K562 (cell line): ENCODE results near the gene MRPL44. TPM values are rescaled to one million over a fixed set of nuclear protein-coding genes. Genes with fewer than 3 reads are reported as not detected.
A peak's percentile ranks its signal among the peaks of the same experiment; 100 is the strongest.

Experiments used
- ATAC-seq: fragments of 200-7000 bp; cut with Tn5 transposase; 3 replicates; pipeline ENCODE4 v1.9.1; 2020; ENCODE audit warnings: moderate library complexity
- BruUV-seq: library from RNA; stranded (reverse); fragments of 400-500 nt; replicated peaks from 2 replicates; lab custom pipeline; 2021; lab: Mats Ljungman, UMichigan
- CTCF ChIA-PET: fragments of 300-600 bp; formaldehyde crosslinking; extraction: SDS; loops from one replicate; lab custom pipeline; 2021; ENCODE audit warnings: low intra/inter-chr PET ratio; lab: Yijun Ruan, JAX
- POLR2A ChIA-PET: fragments of 300-600, 350-650 bp; sonication (Branson Sonifier 250); formaldehyde crosslinking; extraction: SDS; loops from one replicate; lab custom pipeline; 2021; ENCODE audit warnings: antibody characterized with exemption, inconsistent platforms; lab: Yijun Ruan, JAX
- DNase-seq, 4 experiments: peaks; one replicate each; pipeline versions ENCODE4 v3.0.0 to v3.0.0-alpha.2; 2011 to 2018; ENCODE audit warnings: low spot score in 3 of 4, mixed read lengths in 3 of 4; ENCODE audit errors: extremely low read depth in 1 of 4
- FAIRE-seq: peaks from 2 replicates; lab custom pipeline; 2011; peaks lifted over from hg19 to GRCh38; lab: Jason Lieb, UNC
- H2AFZ ChIP-seq: 2 replicates; pipeline ENCODE4 v1.6.0; 2011; ENCODE audit warnings: low read depth, low read length, control low read depth, inconsistent platforms
- H3K27ac ChIP-seq: fragments of 200-600 bp; 3 replicates; pipeline ENCODE4 v1.8.0; 2011; ENCODE audit warnings: low read depth, mild to moderate bottlenecking, control low read depth, inconsistent platforms, low read length, moderate library complexity, mixed read lengths; ENCODE audit errors: extremely low read depth
- H3K27me3 ChIP-seq, 2 experiments: fragments of 300-600 bp in 1 of 2; 2 replicates in 1 of 2; 3 replicates in 1 of 2; pipeline versions ENCODE4 v1.6.0 to v1.8.0; 2011; ENCODE audit warnings: inconsistent platforms in 2 of 2, low read length in 2 of 2, mild to moderate bottlenecking in 1 of 2, mixed read lengths in 1 of 2, moderate library complexity in 1 of 2; ENCODE audit not compliant: control insufficient read depth in 2 of 2, insufficient read depth in 2 of 2
- H3K36me3 ChIP-seq: fragments of 300-600 bp; 3 replicates; pipeline ENCODE4 v1.8.0; 2011; ENCODE audit warnings: mild to moderate bottlenecking, low read length, inconsistent platforms; ENCODE audit not compliant: control insufficient read depth, insufficient read depth
- H3K4me1 ChIP-seq, 2 experiments: fragments of 200-600 bp in 1 of 2; replicated peaks in 1 of 2; 2 replicates in 1 of 2; 3 replicates in 1 of 2; pipeline versions ENCODE4 v1.5.1 to v1.8.0; 2011; ENCODE audit warnings: inconsistent platforms in 2 of 2, low read length in 2 of 2, mild to moderate bottlenecking in 1 of 2, mixed read lengths in 1 of 2, moderate library complexity in 1 of 2; ENCODE audit not compliant: control insufficient read depth in 2 of 2, insufficient read depth in 2 of 2
- H3K4me2 ChIP-seq: 2 replicates; pipeline ENCODE4 v1.6.1; 2011; ENCODE audit warnings: low read length, control low read depth, inconsistent platforms, mixed read lengths; ENCODE audit not compliant: insufficient read depth
- H3K4me3 ChIP-seq: fragments of 200-600 bp; sonication (generic), shearing (Covaris generic); 2 replicates; pipeline ENCODE4 v1.5.1; 2016; ENCODE audit warnings: control low read depth, inconsistent platforms
- H3K79me2 ChIP-seq: fragments of 200-600 bp; 3 replicates; pipeline ENCODE4 v1.8.0; 2011; ENCODE audit warnings: low read length, inconsistent platforms; ENCODE audit not compliant: control insufficient read depth, insufficient read depth
- H3K9ac ChIP-seq, 2 experiments: 2 replicates each; pipeline versions ENCODE4 v1.6.0 to v1.6.1; 2011; ENCODE audit warnings: low read depth in 2 of 2, low read length in 2 of 2, control low read depth in 1 of 2, inconsistent platforms in 1 of 2, mild to moderate bottlenecking in 1 of 2, mixed read lengths in 1 of 2; ENCODE audit not compliant: insufficient read depth in 1 of 2
- H3K9me1 ChIP-seq: one replicate; pipeline ENCODE4 v1.6.0; 2011; ENCODE audit warnings: inconsistent platforms, mild to moderate bottlenecking, low read length, moderate library complexity; ENCODE audit not compliant: control insufficient read depth, insufficient read depth
- H3K9me3 ChIP-seq: replicated peaks from 2 replicates; pipeline ENCODE4 v1.5.1; 2011; ENCODE audit warnings: low read depth, low read length, inconsistent platforms; ENCODE audit not compliant: control insufficient read depth, insufficient read depth
- H4K20me1 ChIP-seq: replicated peaks from 2 replicates; pipeline ENCODE4 v1.6.1; 2011; ENCODE audit warnings: low read length, inconsistent platforms, mixed read lengths; ENCODE audit not compliant: control insufficient read depth, insufficient read depth
- CBX5 ChIP-seq: IDR thresholded peaks from 2 replicates; pipeline ENCODE4 v1.6.1; 2014; ENCODE audit warnings: low read depth, borderline replicate concordance
- ESRRB ChIP-seq: fragments of 250-450 bp; sonication (Bioruptor Pico); IDR thresholded peaks from 2 replicates; pipeline ENCODE4 v1.5.0; 2020; ENCODE audit warnings: mild to moderate bottlenecking, moderate library complexity, borderline replicate concordance
- ETV1 ChIP-seq: fragments of 450-650 bp; conservative IDR thresholded peaks from 2 replicates; pipeline ENCODE4 v1.6.1; 2016; ENCODE audit warnings: missing genetic modification characterization, control low read depth, low read depth, missing compliant biosample characterization
- ETV6 ChIP-seq, 3 experiments: fragments of 150-350 bp in 1 of 3; sonication (generic) in 1 of 3; formaldehyde crosslinking in 1 of 3; IDR thresholded peaks; 2 replicates each; pipeline versions ENCODE4 v1.6.1 to v1.8.0; 2014 to 2022; ENCODE audit warnings: borderline replicate concordance in 2 of 3, low read depth in 2 of 3, antibody characterized with exemption in 1 of 3, low read length in 1 of 3, mild to moderate bottlenecking in 1 of 3, missing genetic modification reagents in 1 of 3
- HNRNPH1 ChIP-seq: fragments of 200-400 bp; formaldehyde crosslinking; optimal IDR thresholded peaks from 2 replicates; pipeline ENCODE3; 2017; ENCODE audit warnings: low read depth, mild to moderate bottlenecking, low read length, moderate library complexity
- NR4A1 ChIP-seq, 2 experiments: fragments of 250-450 bp in 1 of 2; fragments of 450-650 bp in 1 of 2; sonication (Bioruptor Pico) in 1 of 2; IDR thresholded peaks; 2 replicates each; pipeline versions ENCODE4 v1.4.0 to v1.6.1; 2016 to 2020; ENCODE audit warnings: mild to moderate bottlenecking in 2 of 2, missing compliant biosample characterization in 1 of 2, missing genetic modification characterization in 1 of 2, moderate library complexity in 1 of 2
- RCOR1 ChIP-seq, 2 experiments: IDR thresholded peaks; 2 replicates each; pipeline ENCODE4 v1.6.1; 2012; ENCODE audit warnings: low read depth in 2 of 2, low read length in 2 of 2, borderline replicate concordance in 1 of 2, improper control_type of control experiment in 1 of 2
- TRIM28 ChIP-seq: fragments of 450-650 bp; IDR thresholded peaks from 2 replicates; pipeline ENCODE4 v1.6.1; 2017
- WGBS: fragments of 100-300 bp; shearing (Covaris generic); methylation state at CpG from one replicate; pipeline ENCODE4 v1.1.6; 2016; ENCODE audit warnings: low coverage, mixed read lengths; ENCODE audit not compliant: insufficient coverage; ENCODE audit errors: missing lambda C conversion rate; 5-methylcytosine and 5-hydroxymethylcytosine counted together
- in situ Hi-C: fragments of 300-500 bp; cut with MboI; formaldehyde crosslinking; loops from 4 replicates; pipeline ENCODE4 v1.15.0; 2018; ENCODE audit warnings: inconsistent platforms, mixed read lengths
- intact Hi-C: fragments of 100-400 bp; cut with micrococcal nuclease; formaldehyde crosslinking; loops from 2 replicates; pipeline ENCODE4 v1.14.2; 2022
- polyA plus RNA-seq, 8 experiments: library from polyadenylated mRNA; depleted of rRNA in 4 of 8; stranded (reverse) in 5 of 8; unstranded in 3 of 8; fragments of >200 nt; fragmentation: Nextera tagmentation in 2 of 8; fragmentation: Illumina TruSeq in 1 of 8; extraction: Ambion mirVana in 2 of 8; extraction: Trizol in 1 of 8; gene quantifications; 2 replicates each; pipeline versions ENCODE4 v1.2.1 to v1.2.3, GENCODE V29; 2011 to 2014; ENCODE audit warnings: inconsistent platforms in 1 of 8, missing spikeins in 1 of 8
- total RNA-seq, 7 experiments: library from RNA; depleted of rRNA in 6 of 7; stranded (reverse); fragments of >200 nt in 6 of 7; fragmentation: Illumina TruSeq in 2 of 7; extraction: Trizol in 2 of 7; gene quantifications; 2 replicates each; pipeline versions ENCODE4 v1.2.1 to v1.2.3, GENCODE V29; 2011 to 2021; ENCODE audit warnings: low replicate concordance in 1 of 7

Gene MRPL44
- total and polyA plus RNA-seq, 9 of the 15 experiments (the other 6 are each of a cell fraction or from before 2014, with no cell fraction given) = 10.4 to 26.0 (median 20.2) TPM

DNA sequence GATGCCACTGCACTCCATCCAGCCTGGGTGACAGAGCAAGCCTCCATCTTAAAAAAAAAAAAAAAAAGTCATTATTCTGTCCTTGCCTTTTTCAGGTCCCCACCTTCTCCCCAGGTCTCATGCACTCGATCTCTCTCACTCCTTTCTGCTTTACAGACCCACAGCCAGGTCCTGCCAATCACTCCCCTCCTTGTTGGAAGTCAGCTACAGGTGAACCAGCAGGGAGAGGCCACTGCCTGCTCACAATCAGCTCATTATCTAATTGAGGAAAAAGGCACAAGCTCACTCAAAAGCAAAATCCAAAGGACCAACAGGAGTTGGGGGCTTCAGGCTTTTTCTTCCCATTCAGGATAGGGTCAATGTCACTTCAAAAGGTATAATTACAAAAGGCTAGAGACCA, 14.1 kb upstream of the MRPL44 start (continued):
- no peak for TF ChIP-seq RCOR1 (IDR thresholded peaks at IDR 0.05; ENCODE audit: borderline replicate concordance in 1 of 2, low read depth in 2 of 2, low read length in 2 of 2)
- TF ChIP-seq NR4A1 (CRISPR knock-in tag; IDR thresholded peaks at IDR 0.05) = no peak
- TF ChIP-seq NR4A1 (tag; IDR thresholded peaks at IDR 0.05) = no peak
- no peak for TF ChIP-seq ESRRB (CRISPR knock-in tag)
- no peak for TF ChIP-seq TRIM28
- TF ChIP-seq ETV6 (IDR thresholded peaks at IDR 0.05; ENCODE audit: borderline replicate concordance in 1 of 2, low read depth in 2 of 2, low read length in 1 of 2) = no peak
- TF ChIP-seq ETV6 (CRISPR knock-in tag; IDR thresholded peaks at IDR 0.05; ENCODE audit: borderline replicate concordance) = no peak
- no peak for TF ChIP-seq HNRNPH1

DNA sequence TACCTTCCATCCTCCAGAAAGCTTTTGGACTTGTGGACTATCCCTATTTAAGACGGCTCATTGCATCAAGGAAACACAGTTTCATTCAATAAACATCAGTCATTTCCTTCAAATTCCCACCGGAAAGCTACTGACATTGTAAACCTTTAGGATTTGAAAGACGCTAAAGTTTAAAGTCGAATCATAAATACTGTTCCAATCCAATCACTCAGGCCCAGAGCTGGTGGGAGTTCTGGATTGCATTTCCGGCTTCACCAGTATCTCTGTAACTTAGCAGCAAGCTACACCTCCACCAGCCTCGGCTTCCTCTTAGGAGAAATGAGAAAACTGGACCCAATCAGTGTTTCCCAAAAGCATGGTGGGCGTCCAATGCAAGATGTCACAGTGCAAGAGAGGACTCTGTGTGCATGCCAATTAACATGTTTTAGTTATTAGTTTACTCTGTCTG, 13.7 kb upstream of the MRPL44 start:
- DNase-seq = peak in 2 of 4 experiments; percentile 26 to 43
- Histone ChIP-seq H4K20me1 (no peaks in the 10 kb centered on the region), H3K36me3 (no peaks in the 10 kb centered on the region; the same call in 2 of the 3 replicates), H3K79me2 (peaks cover 34% of the 10 kb centered on the region), H3K4me1 (peaks cover 15 to 17% of the 10 kb centered on the region in 2 experiments; a peak in 4 of 5 replicates), H3K27me3 (no peaks in the 10 kb centered on the region), H3K4me2 (peak overlapping the region; percentile 73), H3K9me3 (peaks cover 2% of the 10 kb centered on the region; the same call in 1 of the 2 replicates), H3K9ac (peak overlapping the region in 1 of 2 experiments; percentile 65; a peak in 2 of 4 replicates), H2AFZ (no peak overlapping the region), H3K9me1 (no peaks in the 10 kb centered on the region), H3K27ac (no peak overlapping the region), H3K4me3 (peak overlapping the region; percentile 78)
- in situ Hi-C loops = no loop called here
- ChIA-PET POLR2A (no interaction called here), CTCF (no interaction called here)
- no TSS peak for BruUV-seq
- WGBS = 22% methylated on average over 7 of the region's 7 CpGs
- FAIRE-seq = peak; percentile 32
- TF ChIP-seq ETV1 (no peak), CBX5 (no peak)
- peak; percentile 13; the same call in 2 of the 3 replicates for ATAC-seq
- intact Hi-C loops = no loop called here
